ENCODE data around the gene KIZ.

GRCh38 chr20:21146215-21146614 lies 20.3 kb downstream of the KIZ start:
- TF ChIP-seq CTCF (IDR thresholded peaks at IDR 0.05) (no peak), POLR2A (IDR thresholded peaks at IDR 0.05) (no peak)
